WI38 (cell line): ENCODE results near the gene GPR3.

Experiments used
- H3K4me3 ChIP-seq: 2 replicates; pipeline ENCODE4 v1.5.1; 2011; ENCODE audit warnings: low read depth, mild to moderate bottlenecking, control low read depth, low read length
- TF ChIP-seq, protein P1 (sequence below): IDR thresholded peaks from 2 replicates; pipeline ENCODE4 v1.5.1; 2012; ENCODE audit warnings: low read depth, mild to moderate bottlenecking, control low read depth, low read length

Gene GPR3

GRCh38 chr1:27374362-27375086, 17.9 kb upstream of the GPR3 start, which contains the start of gene FCN3:
Gene FCN3 (minus strand): TSS chr1:27374824. CDS start chr1:27374818, 6 bp downstream.
- TF ChIP-seq, protein P1, sequence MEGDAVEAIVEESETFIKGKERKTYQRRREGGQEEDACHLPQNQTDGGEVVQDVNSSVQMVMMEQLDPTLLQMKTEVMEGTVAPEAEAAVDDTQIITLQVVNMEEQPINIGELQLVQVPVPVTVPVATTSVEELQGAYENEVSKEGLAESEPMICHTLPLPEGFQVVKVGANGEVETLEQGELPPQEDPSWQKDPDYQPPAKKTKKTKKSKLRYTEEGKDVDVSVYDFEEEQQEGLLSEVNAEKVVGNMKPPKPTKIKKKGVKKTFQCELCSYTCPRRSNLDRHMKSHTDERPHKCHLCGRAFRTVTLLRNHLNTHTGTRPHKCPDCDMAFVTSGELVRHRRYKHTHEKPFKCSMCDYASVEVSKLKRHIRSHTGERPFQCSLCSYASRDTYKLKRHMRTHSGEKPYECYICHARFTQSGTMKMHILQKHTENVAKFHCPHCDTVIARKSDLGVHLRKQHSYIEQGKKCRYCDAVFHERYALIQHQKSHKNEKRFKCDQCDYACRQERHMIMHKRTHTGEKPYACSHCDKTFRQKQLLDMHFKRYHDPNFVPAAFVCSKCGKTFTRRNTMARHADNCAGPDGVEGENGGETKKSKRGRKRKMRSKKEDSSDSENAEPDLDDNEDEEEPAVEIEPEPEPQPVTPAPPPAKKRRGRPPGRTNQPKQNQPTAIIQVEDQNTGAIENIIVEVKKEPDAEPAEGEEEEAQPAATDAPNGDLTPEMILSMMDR: no peak
- H3K4me3 ChIP-seq: no peak within 1 kb of the TSS

DNA sequence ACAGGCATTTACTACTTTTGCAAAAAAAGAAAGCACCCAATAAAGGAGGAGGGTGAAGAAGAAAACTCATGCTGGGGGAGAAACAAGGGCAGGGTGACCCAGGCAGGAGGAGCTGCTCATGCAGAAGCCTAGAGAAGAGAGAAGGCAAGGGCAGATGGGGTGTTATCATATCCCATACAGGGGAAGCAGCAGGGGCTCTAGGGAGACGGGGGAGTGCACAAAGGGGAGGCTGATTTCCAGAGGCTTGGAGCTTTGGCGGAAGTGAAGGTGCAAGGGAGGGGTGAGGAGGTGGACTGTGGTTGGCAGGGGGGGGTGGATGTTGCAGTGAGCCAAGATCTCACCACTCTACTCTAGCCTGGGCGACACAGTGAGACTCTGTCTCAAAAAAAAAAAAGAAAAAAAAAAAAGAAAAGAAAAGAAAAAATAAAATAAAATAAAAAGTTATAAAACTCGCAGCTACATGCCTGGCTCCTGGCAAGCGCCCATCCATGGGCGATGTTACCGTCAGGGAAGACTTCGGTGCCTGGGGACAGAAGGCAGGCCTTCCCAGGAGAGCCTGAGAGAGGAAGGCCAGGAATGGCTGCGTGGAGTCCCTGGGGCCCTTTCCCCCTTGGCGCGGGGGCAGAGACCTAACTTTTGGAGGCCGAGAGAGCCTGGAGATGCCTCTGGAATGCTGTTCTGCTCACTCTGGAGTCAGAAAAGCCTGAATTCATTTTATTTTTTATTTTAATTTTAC, 14.5 kb upstream of the GPR3 start:
- TF ChIP-seq, protein P1: no peak
- no peak overlapping the region for H3K4me3 ChIP-seq

DNA sequence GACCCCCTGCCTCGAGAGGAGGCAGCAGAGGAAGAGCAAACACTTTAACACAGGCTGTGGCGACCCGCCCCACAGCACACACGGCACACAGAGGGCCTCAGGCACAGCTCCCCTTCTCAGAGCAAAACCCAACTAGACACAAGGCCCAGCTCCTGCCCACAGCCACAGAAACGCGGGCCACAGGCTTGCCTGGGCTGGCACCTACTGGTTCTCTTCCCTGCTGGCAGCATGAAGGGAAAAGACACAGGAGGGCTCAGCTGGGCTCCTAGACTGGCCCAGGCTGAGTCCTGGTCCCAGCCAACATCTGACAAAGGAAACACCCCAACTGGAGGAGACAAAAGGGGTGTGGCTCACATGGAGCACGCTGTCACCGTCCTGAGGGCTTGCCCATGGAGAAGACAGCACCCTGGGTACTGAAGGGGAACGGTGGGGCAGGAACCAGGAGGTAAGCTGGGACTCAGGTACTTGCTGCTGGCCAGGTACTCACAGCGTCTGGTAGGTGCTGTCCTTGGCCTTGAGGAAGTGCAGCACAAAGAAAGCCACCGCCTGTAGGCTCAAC, 12.8 kb upstream of the GPR3 start:
- no peak overlapping the region for H3K4me3 ChIP-seq
- TF ChIP-seq, protein P1: no peak

DNA sequence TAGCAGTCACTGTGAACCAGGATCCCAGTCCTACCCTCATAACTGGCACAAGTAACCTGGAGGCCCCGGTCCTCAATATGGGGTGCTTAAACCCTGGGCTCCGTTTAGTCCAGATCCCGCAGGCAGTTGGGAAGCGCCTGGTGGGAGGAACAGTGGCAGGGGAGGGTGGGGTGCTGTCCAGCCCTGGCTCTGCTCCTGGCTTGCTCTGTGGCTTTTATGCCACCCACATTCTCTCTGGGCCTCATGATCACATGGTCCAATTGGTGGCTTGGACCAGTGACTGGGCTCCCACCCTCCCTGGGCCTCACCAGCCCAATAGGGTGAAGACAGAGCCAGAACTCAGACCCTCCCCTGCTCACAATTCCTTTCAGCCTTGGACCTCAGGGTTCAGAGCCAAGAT, 12.2 kb upstream of the GPR3 start:
- TF ChIP-seq, protein P1: no peak
- H3K4me3 ChIP-seq: no peak overlapping the region

- no peak overlapping the region for H3K4me3 ChIP-seq
- TF ChIP-seq, protein P1: no peak
Measured at GRCh38 chr1:27380766-27381733, 11.4 kb upstream of the GPR3 start.

- TF ChIP-seq, protein P1: no peak
- H3K4me3 ChIP-seq: no peak overlapping the region
Measured at GRCh38 chr1:27381969-27382762, 10.3 kb upstream of the GPR3 start.
